PC-3 (cell line): ENCODE measurements around the gene FOXN4.

Experiments used
- EZH2 ChIP-seq: fragments of 300-600 bp; sonication (generic); IDR thresholded peaks from one replicate; pipeline ENCODE4 v1.6.1; 2017; ENCODE audit warnings: antibody characterized with exemption, mild to moderate bottlenecking, low read length; ENCODE audit not compliant: unreplicated experiment
- TF ChIP-seq, protein P1 (sequence below): fragments of 300-600 bp; sonication (generic); conservative IDR thresholded peaks from 2 replicates; pipeline ENCODE4 v1.5.1; 2017; ENCODE audit warnings: antibody characterized with exemption, low read depth, mild to moderate bottlenecking, low read length

DNA sequence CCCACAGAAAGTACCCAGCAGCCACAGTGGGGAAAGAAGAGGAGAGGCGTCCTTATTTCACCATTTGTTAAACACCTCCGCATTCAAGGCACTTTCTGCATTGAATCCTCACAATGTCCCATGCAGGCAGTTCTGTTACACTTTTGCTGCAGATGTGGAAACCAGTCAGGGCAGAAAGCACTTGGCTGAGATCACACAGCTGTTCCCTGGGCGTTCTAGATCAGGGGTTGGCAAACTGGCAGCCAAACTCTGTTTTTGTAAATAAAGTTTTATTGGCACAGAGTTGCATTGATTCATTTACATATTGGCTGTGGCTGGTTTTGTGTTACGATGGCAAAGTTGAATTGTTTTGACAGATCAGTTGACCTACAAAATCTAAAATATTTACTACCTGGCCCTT lies 20.1 kb downstream of the FOXN4 start:
- TF ChIP-seq, protein P1, sequence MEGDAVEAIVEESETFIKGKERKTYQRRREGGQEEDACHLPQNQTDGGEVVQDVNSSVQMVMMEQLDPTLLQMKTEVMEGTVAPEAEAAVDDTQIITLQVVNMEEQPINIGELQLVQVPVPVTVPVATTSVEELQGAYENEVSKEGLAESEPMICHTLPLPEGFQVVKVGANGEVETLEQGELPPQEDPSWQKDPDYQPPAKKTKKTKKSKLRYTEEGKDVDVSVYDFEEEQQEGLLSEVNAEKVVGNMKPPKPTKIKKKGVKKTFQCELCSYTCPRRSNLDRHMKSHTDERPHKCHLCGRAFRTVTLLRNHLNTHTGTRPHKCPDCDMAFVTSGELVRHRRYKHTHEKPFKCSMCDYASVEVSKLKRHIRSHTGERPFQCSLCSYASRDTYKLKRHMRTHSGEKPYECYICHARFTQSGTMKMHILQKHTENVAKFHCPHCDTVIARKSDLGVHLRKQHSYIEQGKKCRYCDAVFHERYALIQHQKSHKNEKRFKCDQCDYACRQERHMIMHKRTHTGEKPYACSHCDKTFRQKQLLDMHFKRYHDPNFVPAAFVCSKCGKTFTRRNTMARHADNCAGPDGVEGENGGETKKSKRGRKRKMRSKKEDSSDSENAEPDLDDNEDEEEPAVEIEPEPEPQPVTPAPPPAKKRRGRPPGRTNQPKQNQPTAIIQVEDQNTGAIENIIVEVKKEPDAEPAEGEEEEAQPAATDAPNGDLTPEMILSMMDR, result no peak
- no peak for TF ChIP-seq EZH2
